Esophagus muscularis mucosa (tissue), 4 donors: Measurements from ENCODE around the gene TPRN.

Experiments used
- CTCF ChIP-seq, 3 experiments: fragments of 200-600 bp in 2 of 3; fragments of 450-650 bp in 1 of 3; sonication (generic) in 2 of 3; IDR thresholded peaks; one replicate each; pipeline ENCODE4 v1.5.1; 2017 to 2019; ENCODE audit warnings: antibody characterized with exemption in 3 of 3, mild to moderate bottlenecking in 2 of 3, moderate library complexity in 1 of 3
- EP300 ChIP-seq: sonication (generic); formaldehyde crosslinking; IDR thresholded peaks from one replicate; pipeline ENCODE4 v1.6.1; 2017; ENCODE audit warnings: antibody characterized with exemption
- POLR2A ChIP-seq: fragments of 450-650 bp; IDR thresholded peaks from one replicate; pipeline ENCODE4 v1.6.1; 2017; ENCODE audit warnings: antibody characterized with exemption, moderate library complexity, mild to moderate bottlenecking, low read depth
- POLR2AphosphoS5 ChIP-seq, 2 donors: sonication (generic); formaldehyde crosslinking; IDR thresholded peaks; one replicate each; pipeline ENCODE4 v1.6.1; 2017; ENCODE audit warnings: antibody characterized with exemption in 2 of 2

GRCh38 chr9:137224830-137225694 is 24.5 kb upstream of the TPRN start, which contains the start of gene CYSRT1:
- TF ChIP-seq CTCF (IDR thresholded peaks at IDR 0.05), result no peak
- TF ChIP-seq POLR2AphosphoS5 (IDR thresholded peaks at IDR 0.05), result no peak
- TF ChIP-seq POLR2A, result no peak
- no peak for TF ChIP-seq EP300
